Type B pancreatic cell (in vitro differentiated cells): ENCODE measurements around the gene DTL. TPM values are rescaled to one million over a fixed set of nuclear protein-coding genes. Genes with fewer than 3 reads are reported as not detected.

Source experiments
- DNase-seq: peaks from one replicate; pipeline ENCODE4 v3.0.0; 2021; ENCODE audit warnings: mixed read lengths; ENCODE audit not compliant: unreplicated experiment; ENCODE audit errors: extremely low spot score
- H3K27ac Mint-ChIP-seq: 2 replicates; pipeline ENCODE4 v1.8.0; 2021; ENCODE audit warnings: mild to moderate bottlenecking, mixed read lengths
- H3K27me3 Mint-ChIP-seq: 2 replicates; pipeline ENCODE4 v1.8.0; 2021; ENCODE audit warnings: mixed read lengths
- H3K36me3 Mint-ChIP-seq: 2 replicates; pipeline ENCODE4 v1.8.0; 2021; ENCODE audit warnings: mixed read lengths
- H3K4me1 Mint-ChIP-seq: one replicate; pipeline ENCODE4 v1.8.0; 2021; ENCODE audit warnings: mixed read lengths; ENCODE audit not compliant: unreplicated experiment
- H3K4me3 Mint-ChIP-seq: 2 replicates; pipeline ENCODE4 v1.8.0; 2021; ENCODE audit warnings: mild to moderate bottlenecking, mixed read lengths
- H3K9me3 Mint-ChIP-seq: 2 replicates; pipeline ENCODE4 v1.8.0; 2021; ENCODE audit warnings: mixed read lengths
- CTCF ChIP-seq: fragments of 200-600 bp; sonication (generic); conservative IDR thresholded peaks from 2 replicates; pipeline ENCODE4 v1.5.0; 2021; ENCODE audit warnings: antibody characterized with exemption, mild to moderate bottlenecking
- total RNA-seq: library from RNA; stranded (reverse); gene quantifications from 2 replicates; pipeline ENCODE4 v1.2.1, GENCODE V29; 2021; ENCODE audit warnings: low replicate concordance

DTL gene
- total RNA-seq, 1 donor from 2014 or later, result 38.5 TPM

DNA sequence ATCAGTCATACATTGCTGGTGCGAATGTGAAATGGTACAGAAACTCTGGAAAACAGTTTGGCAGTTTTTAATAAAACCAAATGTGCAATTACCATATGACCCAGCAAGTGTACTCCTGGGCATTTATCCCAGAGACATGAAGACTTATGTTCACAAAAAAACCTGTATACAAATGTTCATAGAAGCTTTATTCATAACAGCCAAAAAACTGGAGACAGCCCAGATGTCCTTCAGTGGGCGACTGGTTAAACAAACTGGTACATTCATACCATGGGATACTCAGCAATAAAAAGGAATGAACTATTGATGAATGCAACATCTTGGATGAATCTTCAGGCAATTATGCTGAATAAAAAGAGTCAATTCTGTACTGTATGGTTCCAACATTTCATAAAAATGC, 97.8 kb downstream of the DTL start:
- H3K27ac Mint-ChIP-seq, result no peak overlapping the region
- no peaks in the 10 kb centered on the region for H3K4me1 Mint-ChIP-seq
- DNase-seq, result no peak
- peaks cover 5% of the 10 kb centered on the region for H3K9me3 Mint-ChIP-seq
- TF ChIP-seq CTCF, result no peak
- peaks cover 8% of the 10 kb centered on the region for H3K36me3 Mint-ChIP-seq
- H3K27me3 Mint-ChIP-seq, result no peaks in the 10 kb centered on the region
- no peak overlapping the region for H3K4me3 Mint-ChIP-seq

GRCh38 chr1:212135166-212135565, 99.6 kb downstream of the DTL start:
- Mint-ChIP-seq H3K27me3 (no peaks in the 10 kb centered on the region), H3K9me3 (peaks cover 5% of the 10 kb centered on the region), H3K27ac (no peak overlapping the region), H3K4me1 (no peaks in the 10 kb centered on the region), H3K36me3 (peaks cover 12% of the 10 kb centered on the region), H3K4me3 (no peak overlapping the region)
- no peak for TF ChIP-seq CTCF
- DNase-seq, result no peak

GRCh38 chr1:212137854-212138253, 102.3 kb downstream of the DTL start:
- DNase-seq, result no peak
- H3K27ac Mint-ChIP-seq, result no peak overlapping the region
- peaks cover 5% of the 10 kb centered on the region for H3K9me3 Mint-ChIP-seq
- no peaks in the 10 kb centered on the region for H3K4me1 Mint-ChIP-seq
- peaks cover 15% of the 10 kb centered on the region for H3K36me3 Mint-ChIP-seq
- TF ChIP-seq CTCF, result no peak
- H3K4me3 Mint-ChIP-seq, result no peak overlapping the region
- no peaks in the 10 kb centered on the region for H3K27me3 Mint-ChIP-seq

DNA sequence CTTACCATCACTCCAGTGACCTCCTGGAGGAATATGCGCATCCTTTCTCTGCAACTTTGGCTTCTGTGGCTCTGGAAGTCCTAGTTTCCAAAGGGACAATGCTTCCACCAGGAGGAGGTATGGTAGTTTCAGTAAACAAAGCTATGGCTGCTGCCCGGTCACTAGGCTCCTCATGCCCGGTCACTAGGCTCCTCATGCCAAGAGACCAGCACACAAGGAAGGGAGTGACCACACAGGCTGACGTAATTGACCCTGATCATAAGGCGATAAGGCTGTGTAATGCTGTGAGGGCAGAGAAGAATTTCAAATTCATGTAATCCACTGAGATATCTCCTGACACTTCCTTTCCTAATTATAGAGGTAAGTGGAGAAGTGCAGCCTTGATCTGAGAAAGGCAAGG, 102.9 kb downstream of the DTL start:
- Mint-ChIP-seq H3K27ac (no peak overlapping the region), H3K4me1 (no peaks in the 10 kb centered on the region), H3K36me3 (peaks cover 15% of the 10 kb centered on the region), H3K4me3 (no peak overlapping the region), H3K9me3 (peaks cover 5% of the 10 kb centered on the region), H3K27me3 (no peaks in the 10 kb centered on the region)
- DNase-seq, result no peak
- TF ChIP-seq CTCF, result no peak

GRCh38 chr1:212139526-212140135, 104.1 kb downstream of the DTL start:
- Mint-ChIP-seq H3K4me1 (no peaks in the 10 kb centered on the region), H3K4me3 (no peak overlapping the region), H3K27ac (no peak overlapping the region), H3K27me3 (no peaks in the 10 kb centered on the region), H3K36me3 (peaks cover 13% of the 10 kb centered on the region), H3K9me3 (peaks cover 2% of the 10 kb centered on the region)
- no peak for DNase-seq
- TF ChIP-seq CTCF, result no peak

GRCh38 chr1:212141404-212141803, 105.9 kb downstream of the DTL start:
- H3K27me3 Mint-ChIP-seq, result no peaks in the 10 kb centered on the region
- no peaks in the 10 kb centered on the region for H3K9me3 Mint-ChIP-seq
- no peak overlapping the region for H3K27ac Mint-ChIP-seq
- peaks cover 7% of the 10 kb centered on the region for H3K36me3 Mint-ChIP-seq
- DNase-seq, result no peak
- no peak for TF ChIP-seq CTCF
- H3K4me1 Mint-ChIP-seq, result no peaks in the 10 kb centered on the region
- H3K4me3 Mint-ChIP-seq, result no peak overlapping the region
